GM21723 (cell line): ENCODE results near the gene AGPAT3.

Experiments
- ATAC-seq: cut with Tn5 transposase; IDR thresholded peaks from one replicate; pipeline ENCODE4 v1.9.1; 2021; ENCODE audit warnings: mild to moderate bottlenecking, moderate library complexity; ENCODE audit not compliant: unreplicated experiment

AGPAT3 gene

DNA sequence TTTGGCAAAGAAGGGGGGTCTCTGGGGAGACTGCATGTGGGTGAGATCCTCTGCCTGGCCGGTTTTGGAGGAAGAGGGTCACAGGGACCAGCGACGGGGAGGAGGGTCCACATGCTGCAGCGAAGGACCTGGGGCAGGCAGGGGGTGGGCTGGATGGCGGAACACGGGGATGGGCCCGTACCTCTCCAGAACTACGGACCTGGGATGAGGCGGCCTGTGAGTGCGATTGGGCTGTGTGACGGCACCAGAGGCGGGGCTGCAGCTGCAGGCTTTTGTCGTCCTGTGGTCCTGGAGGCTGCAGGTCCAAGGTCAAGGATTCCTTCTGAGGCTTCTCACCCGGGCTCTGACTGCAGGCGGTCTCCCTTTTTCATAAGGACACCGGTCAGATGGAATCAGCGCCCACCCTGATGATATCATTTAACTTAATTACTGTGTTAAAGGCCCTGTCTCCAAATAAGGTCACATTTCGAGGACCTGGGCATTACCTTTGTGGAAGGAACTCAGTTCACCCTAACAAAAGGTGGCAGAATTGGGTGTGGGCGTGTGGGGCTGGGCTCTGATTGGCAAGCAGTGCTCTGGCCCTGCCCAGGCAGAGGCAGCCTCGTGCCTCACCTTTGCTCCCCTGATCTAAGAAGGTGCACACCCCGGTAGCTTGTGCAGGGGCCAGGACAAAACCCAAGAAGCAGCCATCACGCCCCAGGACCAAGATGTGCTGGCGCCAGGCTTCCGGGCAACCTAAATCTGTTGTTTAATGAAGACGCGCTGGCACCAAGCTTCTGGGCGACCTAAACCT is 87.1 kb downstream of the AGPAT3 start:
- ATAC-seq = no peak

DNA sequence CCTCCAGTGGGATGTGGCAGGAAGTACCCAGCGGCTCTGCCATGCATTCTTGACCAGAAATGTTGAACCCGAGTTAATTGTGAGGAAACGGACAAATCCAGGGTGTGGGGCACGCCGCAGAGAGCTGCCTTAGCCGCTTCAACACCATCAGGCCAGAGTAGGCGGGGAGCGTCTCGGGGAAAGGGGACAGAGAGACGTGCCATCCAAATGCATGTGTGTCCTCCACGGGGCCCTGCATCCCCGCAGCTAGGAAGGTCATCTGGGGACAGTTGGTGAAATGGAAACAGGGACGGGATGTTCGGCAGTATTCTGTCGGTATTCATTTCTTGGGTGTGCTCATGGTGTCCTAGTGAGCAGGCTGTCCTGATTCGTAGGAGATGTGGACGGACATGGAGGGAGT is 88.0 kb downstream of the AGPAT3 start:
- ATAC-seq = no peak

DNA sequence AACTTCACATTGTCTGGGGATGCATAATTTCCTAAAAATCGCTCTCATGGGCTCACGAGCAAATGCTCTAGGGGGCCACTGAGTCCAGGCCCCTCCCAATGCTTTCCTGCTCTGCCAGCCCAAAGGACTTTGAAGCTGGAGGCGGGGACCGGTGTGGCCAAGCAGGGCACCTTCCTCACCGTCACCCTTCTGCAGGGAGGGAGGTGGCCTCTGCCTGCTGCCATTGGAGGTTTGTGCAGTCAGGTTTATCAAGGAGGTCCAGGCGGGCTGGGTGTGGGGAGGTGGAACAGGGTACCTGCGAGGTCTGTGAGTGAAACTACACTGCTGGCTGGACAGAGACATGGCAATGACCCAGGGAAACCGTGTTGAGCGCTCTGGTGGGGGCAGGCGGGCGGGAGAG is 89.0 kb downstream of the AGPAT3 start:
- ATAC-seq = no peak

DNA sequence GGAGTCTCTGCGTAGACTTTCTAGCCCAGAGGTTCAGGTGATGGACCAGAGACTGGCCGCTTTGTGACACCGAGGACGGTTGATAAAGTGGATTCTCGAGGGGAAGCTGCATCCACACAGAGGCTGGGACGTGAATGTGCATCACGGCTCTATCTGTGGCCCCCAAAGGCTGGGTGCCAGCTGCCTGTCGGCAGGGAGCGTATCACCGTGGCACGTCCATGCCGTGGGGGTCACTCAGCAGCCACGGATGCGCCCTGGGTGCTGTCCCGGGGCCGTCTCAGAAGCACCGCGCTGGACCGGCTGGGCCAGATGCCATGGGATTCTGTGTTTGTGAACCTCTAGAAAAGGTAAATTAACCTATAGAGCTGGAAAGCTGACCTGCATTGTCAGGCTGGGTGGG is 89.9 kb downstream of the AGPAT3 start:
- ATAC-seq = no peak

DNA sequence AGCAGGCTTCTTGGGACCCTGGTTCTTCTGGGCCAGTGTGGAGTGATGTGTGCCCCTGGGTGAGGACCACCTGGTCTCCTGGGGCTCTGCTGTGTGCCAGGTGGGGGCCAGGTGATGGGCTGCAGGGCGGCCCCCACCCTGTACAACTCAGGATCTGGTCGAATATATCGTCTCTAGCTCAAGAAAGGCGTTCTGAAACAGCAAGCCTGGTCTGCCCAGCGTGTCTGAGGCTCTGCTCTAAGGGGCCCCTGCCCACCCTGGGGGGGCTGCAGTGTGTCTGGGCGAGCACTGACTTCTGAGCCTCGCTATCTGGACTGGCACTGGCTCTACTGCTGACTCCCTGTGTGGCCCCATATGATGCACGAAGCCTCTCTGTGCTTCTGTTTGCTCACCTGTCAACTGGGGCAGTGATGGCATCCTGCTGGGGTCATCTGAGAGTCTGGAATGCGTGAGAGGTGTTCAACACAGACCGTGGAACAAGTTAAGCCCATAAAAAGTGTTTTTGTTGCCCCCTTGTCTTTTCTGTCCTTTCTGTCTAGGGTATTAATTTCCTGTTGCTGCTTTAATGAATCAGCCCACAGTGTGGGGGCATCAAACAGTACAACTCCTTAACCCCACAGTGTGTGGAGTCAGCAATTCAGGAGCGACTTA is 91.1 kb downstream of the AGPAT3 start:
- ATAC-seq = no peak

DNA sequence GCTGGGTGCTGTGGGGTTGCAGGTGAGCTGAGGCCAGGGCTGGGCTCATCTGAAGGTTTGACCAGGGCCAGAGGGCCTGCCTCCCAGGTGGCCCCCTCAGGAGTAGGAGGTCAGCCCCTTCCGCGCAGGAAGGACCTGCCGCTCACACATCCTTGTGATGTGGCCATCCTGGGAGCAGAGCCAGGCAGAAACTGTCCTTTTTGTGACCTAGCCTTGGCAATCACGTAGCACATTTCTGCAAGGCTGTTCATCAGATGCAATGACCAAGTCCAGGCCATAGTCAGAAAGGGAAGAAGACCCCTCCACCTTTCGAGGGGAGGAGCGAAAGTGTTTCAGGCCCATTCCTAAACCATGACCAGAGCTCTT is 91.6 kb downstream of the AGPAT3 start:
- no peak for ATAC-seq

DNA sequence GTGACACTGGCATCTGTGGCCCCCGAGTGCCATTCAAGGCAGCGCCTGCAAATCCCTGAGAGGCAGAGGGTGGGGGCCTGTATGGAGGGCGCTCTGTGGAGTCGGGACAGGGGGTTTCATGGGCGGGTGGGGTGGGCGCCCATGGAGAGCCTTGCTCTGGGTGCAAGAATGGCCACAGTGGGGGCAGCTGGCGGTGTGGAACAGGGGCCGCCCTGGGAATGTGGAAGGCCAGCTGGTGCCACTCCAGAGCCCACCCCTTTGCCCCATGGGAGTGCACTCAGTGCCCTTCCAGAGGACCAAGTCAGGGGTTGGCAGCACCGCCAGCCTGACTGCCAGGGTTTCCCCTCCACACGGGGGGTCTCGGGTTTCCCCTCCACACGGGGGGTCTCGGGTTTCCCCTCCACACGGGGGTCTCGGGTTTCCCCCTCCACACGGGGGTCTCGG is 92.1 kb downstream of the AGPAT3 start:
- ATAC-seq = no peak

DNA sequence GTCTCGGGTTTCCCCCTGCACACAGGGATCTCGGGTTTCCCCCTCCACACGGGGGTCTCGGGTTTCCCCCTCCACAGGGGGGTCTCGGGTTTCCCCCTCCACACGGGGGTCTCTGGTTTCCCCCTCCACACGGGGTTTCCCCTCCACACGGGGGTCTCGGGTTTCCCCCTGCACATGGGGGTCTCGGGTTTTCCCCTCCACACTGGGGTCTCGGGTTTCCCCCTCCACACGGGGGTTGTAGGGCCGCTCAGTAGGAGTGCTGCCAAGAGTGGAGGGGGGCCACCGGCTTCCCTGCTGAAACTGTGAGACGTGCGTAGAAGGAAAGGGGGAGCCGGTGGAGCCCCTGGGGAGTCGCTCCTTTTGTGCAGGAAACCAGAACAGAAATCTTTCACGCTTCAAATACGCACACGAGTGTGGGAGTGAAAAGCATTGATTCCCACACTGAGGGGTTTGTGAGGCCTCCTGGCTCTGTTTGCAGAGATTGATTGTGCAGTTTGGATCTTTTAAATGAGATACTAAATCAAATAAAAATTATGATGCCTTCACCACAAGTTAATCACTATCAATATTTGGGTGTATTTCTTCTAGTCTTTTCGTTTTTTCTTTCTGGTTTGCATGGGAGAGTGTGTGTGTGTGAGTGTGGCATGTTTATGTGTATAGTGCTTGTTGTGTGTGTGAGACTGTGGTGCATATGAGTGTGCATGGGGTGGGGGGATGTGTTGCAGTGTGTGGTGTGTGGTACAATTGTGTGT is 92.8 kb downstream of the AGPAT3 start:
- ATAC-seq = no peak

DNA sequence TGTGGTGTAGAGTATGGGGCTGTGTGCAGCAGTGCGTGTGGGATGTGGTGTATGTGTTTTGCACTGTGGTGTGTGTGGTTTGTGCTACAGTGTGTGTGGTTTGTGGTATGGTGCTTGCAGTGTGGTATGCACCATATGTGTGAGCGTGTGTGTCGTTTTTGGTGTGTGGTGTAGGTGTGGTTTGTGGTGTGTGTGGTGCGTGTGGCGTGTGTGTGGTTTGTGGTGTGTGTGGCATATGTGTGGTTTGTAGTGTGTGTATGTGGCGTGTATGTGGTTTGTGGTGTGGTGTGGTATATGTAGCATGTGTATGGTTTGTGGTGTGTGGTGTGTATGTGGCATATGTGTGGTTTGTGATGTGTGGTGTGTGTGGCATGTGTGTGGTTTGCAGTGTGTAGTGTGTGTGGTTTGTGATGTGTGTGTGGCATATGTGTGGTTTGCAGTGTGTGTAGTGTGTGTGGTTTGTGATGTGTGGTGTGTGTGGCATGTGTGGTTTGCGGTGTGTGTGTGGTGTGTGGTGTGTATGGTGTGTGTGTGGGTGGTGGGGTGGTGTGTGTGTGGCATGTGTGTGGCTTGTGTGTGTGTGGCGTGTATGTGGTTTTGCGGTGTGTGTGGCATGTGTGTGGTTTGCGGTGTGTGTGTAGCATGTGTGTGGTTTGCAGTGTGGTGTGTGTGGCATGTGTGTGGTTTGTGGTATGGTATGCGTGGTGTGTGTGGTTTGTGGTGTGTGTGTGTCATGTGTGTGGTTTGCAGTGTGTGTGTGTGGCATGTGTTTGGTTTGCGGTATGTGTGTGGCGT is 93.5 kb downstream of the AGPAT3 start:
- ATAC-seq = no peak

DNA sequence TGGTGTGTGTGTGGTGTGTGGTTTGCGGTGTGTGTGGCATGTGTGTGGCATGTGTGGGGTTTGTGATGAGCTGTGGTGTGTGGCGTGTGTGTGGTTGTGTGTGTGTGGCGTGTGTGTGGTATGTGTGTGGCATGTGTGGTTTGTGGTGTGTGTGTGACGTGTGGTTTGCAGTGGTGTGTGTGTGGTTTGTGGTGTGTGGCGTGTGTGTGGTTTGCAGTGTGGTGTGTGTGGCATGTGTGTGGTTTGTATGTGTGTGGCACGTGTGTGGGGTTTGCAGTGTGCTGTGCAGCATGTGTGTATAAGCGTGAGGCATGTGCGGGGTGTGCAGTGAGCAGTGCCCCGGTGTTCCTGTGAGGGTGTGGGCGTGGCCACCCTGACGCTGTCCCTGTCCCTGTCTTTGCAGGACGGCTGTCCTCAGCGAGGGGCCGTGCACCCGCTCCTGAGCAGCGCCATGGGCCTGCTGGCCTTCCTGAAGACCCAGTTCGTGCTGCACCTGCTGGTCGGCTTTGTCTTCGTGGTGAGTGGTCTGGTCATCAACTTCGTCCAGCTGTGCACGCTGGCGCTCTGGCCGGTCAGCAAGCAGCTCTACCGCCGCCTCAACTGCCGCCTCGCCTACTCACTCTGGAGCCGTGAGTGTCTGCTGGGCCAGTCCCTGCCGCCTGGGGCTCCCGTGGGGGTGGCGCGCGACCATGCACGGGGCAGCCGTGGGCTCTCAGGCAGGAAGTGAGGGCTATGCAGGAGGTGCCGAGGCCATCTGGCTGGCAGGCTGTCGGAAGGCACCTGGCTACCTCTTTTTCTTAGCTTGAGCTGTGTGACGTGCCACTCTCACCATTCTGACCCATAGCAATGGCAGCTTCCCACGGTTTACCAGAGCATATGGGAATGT is 94.5 kb downstream of the AGPAT3 start:
- ATAC-seq = no peak

DNA sequence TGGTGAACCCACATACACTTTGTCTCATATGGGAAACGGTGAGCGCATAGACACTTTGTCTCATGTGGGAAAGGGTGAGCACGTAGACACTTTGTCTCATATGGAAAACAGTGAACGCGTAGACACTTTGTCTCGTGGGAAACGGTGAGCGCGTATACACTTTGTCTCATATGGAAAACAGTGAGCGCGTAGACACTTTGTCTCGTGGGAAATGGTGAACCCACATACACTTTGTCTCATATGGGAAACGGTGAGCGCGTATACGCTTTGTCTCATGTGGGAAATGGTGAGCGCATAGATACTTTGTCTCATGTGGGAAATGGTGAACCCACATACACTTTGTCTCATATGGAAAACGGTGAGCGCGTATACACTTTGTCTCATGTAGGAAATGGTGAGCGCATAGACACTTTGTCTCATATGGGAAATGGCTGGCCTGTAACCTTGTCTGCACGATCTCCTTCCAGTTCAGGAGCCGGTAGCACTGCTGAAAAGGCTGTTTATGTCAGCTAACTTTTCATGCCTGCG is 96.4 kb downstream of the AGPAT3 start:
- ATAC-seq = no peak

DNA sequence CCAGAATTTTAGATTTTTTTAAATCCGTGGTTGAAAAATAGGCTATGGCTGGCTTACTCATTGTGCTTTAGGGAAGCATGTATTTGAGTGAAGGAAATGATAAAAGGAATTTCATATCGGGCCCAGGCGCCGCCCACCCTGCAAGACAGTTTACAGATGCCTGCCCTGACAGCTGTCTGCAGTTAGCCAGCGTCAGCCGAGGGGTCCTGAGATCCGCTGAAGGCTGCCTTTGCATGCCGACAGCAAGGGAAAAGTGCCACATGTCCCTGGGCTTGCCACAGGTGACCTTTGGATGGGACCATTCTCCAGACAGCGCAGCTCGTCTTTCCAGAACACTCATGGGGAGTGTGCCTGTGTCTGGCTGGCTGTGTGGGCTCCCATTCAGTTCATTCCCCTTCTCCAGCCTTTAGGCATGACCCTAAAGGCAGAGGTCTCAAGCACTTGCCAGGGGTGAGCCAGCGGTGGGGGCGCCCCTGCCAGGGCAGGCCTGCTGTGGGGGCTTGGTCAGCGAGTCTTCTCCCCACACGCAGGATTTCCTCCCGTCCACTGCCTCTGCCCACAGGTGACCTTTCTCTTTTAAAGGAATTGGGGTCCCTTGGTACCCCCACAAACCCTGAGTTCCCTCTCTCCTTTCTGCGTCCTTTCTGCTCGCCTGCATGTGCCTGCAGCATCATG is 101.0 kb downstream of the AGPAT3 start:
- no peak for ATAC-seq

DNA sequence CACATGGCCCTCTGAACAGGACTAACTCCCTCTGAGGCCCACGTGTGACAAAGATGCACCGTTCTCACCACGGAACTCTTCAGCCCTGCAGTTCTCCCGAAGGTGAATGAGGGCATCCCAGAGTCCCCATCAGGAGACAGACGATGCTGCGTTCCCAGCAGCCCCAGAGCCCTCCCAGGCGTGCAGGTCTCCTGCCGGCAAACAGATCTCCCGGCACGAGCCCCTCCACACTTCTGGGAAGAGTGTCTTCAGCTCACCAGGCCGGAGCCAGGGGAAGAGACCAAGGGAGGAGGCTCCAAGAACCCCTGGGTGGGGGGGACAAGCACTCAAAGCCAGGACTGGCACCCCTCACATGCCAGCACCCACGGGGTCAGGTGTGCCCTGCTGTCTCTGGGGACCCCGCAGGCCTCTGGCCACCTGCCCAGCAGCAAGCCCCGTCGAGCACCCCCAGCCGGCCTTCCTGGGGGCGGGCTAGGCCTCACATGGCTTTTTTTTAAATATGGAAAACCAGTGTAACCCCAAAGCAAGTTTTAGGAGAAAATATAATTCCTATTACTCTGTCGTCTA is 102.0 kb downstream of the AGPAT3 start:
- no peak for ATAC-seq

DNA sequence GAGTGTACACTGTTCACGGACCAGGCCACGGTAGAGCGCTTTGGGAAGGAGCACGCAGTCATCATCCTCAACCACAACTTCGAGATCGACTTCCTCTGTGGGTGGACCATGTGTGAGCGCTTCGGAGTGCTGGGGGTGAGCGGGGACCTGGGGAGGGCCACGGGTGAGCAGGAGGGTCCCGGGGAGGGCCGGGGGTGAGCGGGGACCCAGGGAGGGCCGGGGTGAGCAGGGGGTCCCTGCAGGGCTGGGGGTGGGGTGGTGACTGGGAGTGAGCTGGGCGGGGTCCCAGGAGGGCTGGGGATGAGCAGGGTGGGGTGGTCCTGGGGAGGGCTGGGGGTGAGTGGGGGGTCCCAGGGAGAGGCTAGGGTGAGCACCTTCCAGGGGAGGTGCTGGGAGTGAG is 103.0 kb downstream of the AGPAT3 start:
- no peak for ATAC-seq

DNA sequence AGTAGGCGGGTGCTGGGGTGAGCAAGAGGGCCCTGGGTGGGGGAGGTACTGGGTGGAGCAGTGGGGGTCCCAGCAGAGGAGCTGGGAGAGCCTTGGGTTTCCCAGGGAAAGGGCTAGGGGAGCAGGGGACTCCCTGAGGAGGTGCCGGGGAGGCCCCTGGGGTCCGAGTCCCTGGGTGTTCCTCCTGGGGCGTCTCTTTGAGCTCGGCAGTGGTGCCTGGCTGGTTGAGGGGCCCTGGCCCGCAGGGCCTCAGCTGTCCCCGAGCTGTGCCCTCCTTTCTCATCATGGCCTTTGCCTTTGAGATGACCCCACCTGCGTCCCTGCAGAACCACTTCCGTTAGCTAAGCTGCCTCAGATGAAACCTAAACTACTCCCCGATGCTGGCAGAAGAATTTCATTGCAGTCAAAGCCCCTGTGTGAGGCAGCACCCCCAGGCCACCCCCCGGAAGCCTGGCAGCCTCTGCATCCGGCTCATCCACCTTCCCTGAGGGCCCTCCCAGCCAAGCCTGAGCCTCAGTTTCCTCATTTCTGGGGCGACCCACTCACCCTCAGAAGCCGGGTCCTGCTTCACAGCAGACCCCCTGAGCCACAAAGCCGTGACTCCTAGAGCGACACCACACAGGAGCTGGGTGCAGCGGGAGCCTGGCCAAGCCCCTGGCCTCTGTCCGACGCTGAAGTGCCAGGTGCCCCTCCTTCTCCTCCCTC is 103.5 kb downstream of the AGPAT3 start:
- no peak for ATAC-seq

DNA sequence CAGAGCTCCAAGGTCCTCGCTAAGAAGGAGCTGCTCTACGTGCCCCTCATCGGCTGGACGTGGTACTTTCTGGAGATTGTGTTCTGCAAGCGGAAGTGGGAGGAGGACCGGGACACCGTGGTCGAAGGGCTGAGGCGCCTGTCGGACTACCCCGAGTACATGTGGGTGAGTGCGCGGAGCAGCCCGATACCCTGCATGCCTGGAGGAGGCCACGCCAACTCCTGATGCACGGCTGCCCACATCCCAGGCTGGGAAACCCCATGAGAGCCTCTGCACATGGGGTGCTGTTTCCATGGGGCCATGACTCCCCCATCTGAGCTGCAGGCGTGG is 104.1 kb downstream of the AGPAT3 start:
- ATAC-seq = no peak

DNA sequence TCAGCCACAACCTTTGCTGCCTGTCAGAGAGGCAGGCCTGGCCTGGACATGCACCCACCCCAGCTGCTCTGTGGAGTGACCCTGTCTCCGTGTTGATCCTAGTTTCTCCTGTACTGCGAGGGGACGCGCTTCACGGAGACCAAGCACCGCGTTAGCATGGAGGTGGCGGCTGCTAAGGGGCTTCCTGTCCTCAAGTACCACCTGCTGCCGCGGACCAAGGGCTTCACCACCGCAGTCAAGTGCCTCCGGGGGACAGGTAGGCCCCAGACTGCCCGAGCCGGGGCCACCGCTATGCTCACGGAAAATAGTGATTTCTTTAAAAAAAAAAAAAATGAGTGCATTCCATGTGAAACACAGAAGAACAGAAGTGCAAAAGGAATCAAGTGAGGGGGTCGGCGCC is 105.5 kb downstream of the AGPAT3 start:
- no peak for ATAC-seq

DNA sequence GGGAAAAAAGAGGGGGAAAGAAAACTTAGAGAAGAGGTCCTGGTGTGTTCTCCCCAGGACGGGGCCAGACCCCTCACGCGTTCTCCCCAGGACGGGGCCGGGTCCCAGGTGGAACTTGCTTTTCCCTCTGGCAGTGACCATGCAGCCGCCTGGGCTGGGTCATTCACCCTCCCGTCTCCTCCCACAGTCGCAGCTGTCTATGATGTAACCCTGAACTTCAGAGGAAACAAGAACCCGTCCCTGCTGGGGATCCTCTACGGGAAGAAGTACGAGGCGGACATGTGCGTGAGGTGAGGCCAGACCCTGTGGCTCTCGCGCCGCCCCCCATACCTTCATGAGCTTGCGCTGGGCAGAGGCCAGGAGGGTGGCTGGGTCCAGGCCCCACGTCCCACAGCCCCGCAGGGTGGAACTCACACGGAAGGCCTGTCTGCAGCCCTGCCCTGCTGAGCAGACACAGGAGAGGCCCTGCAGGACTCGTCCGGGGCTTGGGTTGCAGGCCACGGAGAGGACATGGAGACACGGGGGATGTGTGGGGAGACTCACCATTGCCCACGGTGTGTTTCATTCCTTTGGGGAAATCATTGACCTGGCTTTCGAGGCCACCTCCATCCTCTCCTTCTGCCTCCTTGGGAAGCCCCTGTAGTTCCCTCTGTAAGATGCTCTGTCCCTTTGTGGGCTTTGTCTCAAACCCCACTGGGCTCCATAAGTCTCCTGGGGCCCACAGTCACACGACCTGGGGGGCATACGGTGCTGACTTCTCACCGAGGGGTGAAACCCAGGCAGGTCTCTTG is 106.4 kb downstream of the AGPAT3 start:
- no peak for ATAC-seq
